Neuronal stem cell (in vitro differentiated cells): ENCODE results near the gene ATP13A1.
A peak's percentile ranks its signal among the peaks of the same experiment; 100 is the strongest.

Experiments
- DNase-seq: peaks from one replicate; pipeline ENCODE4 v3.0.0-alpha.2; 2013; ENCODE audit warnings: low spot score
- H2AFZ ChIP-seq: one replicate; pipeline ENCODE4 v1.6.1; 2013; ENCODE audit warnings: mild to moderate bottlenecking, low read length, inconsistent platforms
- H2AK5ac ChIP-seq: 2 replicates; pipeline ENCODE4 v1.6.1; 2013; ENCODE audit warnings: low read depth, mild to moderate bottlenecking, inconsistent platforms, low read length, moderate library complexity, mixed read lengths
- H2BK120ac ChIP-seq: 2 replicates; pipeline ENCODE4 v1.6.1; 2013; ENCODE audit warnings: low read depth, mild to moderate bottlenecking, inconsistent platforms, low read length, moderate library complexity, mixed read lengths
- H2BK12ac ChIP-seq: one replicate; pipeline ENCODE4 v1.6.1; 2013; ENCODE audit warnings: low read length, inconsistent platforms
- H2BK15ac ChIP-seq: 2 replicates; pipeline ENCODE4 v1.6.1; 2013; ENCODE audit warnings: mild to moderate bottlenecking, low read length, inconsistent platforms, mixed read lengths
- H2BK5ac ChIP-seq: one replicate; pipeline ENCODE4 v1.6.1; 2013; ENCODE audit warnings: inconsistent platforms, mild to moderate bottlenecking, low read length, moderate library complexity
- H3K14ac ChIP-seq: one replicate; pipeline ENCODE4 v1.6.1; 2013; ENCODE audit warnings: low read length, inconsistent platforms
- H3K18ac ChIP-seq: 2 replicates; pipeline ENCODE4 v1.6.1; 2013; ENCODE audit warnings: low read length, inconsistent platforms
- H3K23ac ChIP-seq: 2 replicates; pipeline ENCODE4 v1.6.1; 2013; ENCODE audit warnings: low read depth, mild to moderate bottlenecking, mixed read lengths, low read length, inconsistent platforms; ENCODE audit not compliant: poor library complexity
- H3K27ac ChIP-seq: replicated peaks from 3 replicates; pipeline ENCODE4 v1.5.1; 2013; ENCODE audit warnings: low read length, inconsistent platforms
- H3K27me3 ChIP-seq, 3 experiments: 2 replicates each; pipeline ENCODE4 v1.6.1; 2013; ENCODE audit warnings: low read length in 3 of 3, mild to moderate bottlenecking in 2 of 3, inconsistent platforms in 1 of 3, low read depth in 1 of 3, mixed read lengths in 1 of 3, moderate library complexity in 1 of 3; ENCODE audit not compliant: control insufficient read depth in 3 of 3, insufficient read depth in 3 of 3
- H3K36me3 ChIP-seq, 2 donors: replicated peaks in 1 of 2; 2 replicates each; pipeline ENCODE4 v1.6.1; 2013; ENCODE audit warnings: low read length in 2 of 2; ENCODE audit not compliant: control insufficient read depth in 2 of 2, insufficient read depth in 2 of 2
- H3K4ac ChIP-seq: 2 replicates; pipeline ENCODE4 v1.6.1; 2013; ENCODE audit warnings: inconsistent platforms, mild to moderate bottlenecking, low read length, moderate library complexity
- H3K4me1 ChIP-seq, 2 donors: 1 replicate in 1 of 2; 2 replicates in 1 of 2; pipeline ENCODE4 v1.6.1; 2013; ENCODE audit warnings: low read length in 2 of 2, low read depth in 1 of 2; ENCODE audit not compliant: control insufficient read depth in 2 of 2, insufficient read depth in 1 of 2
- H3K4me2 ChIP-seq: one replicate; pipeline ENCODE4 v1.6.1; 2013; ENCODE audit warnings: mild to moderate bottlenecking, low read length, inconsistent platforms; ENCODE audit not compliant: insufficient read depth, poor library complexity, severe bottlenecking
- H3K4me3 ChIP-seq, 2 donors: 2 replicates each; pipeline ENCODE4 v1.5.1; 2013; ENCODE audit warnings: low read length in 2 of 2, mild to moderate bottlenecking in 2 of 2, inconsistent platforms in 1 of 2, moderate library complexity in 1 of 2
- H3K79me1 ChIP-seq: one replicate; pipeline ENCODE4 v1.6.1; 2013; ENCODE audit warnings: low read depth, mild to moderate bottlenecking, inconsistent platforms, low read length, moderate library complexity
- H3K9ac ChIP-seq: one replicate; pipeline ENCODE4 v1.6.1; 2013; ENCODE audit warnings: mild to moderate bottlenecking, low read depth, low read length, inconsistent platforms; ENCODE audit not compliant: poor library complexity
- H3K9me3 ChIP-seq, 2 donors: replicated peaks in 1 of 2; 2 replicates each; pipeline versions ENCODE3 to v1.6.1; 2013; ENCODE audit warnings: low read length in 2 of 2, mild to moderate bottlenecking in 2 of 2, inconsistent platforms in 1 of 2, low read depth in 1 of 2, mixed read lengths in 1 of 2, moderate library complexity in 1 of 2; ENCODE audit not compliant: control insufficient read depth in 2 of 2, insufficient read depth in 1 of 2
- H4K8ac ChIP-seq: one replicate; pipeline ENCODE4 v1.6.1; 2013; ENCODE audit warnings: low read depth, mild to moderate bottlenecking, inconsistent platforms, low read length, moderate library complexity
- H4K91ac ChIP-seq: one replicate; pipeline ENCODE4 v1.6.1; 2013; ENCODE audit warnings: low read length, low read depth, mild to moderate bottlenecking, inconsistent platforms; ENCODE audit not compliant: poor library complexity
- WGBS, 2 donors: extraction: QIAGEN DNeasy Blood & Tissue Kit; methylation state at CpG; one replicate each; pipeline ENCODE4 v1.1.7; 2013; ENCODE audit warnings: missing lambda C conversion rate in 2 of 2, mixed read lengths in 1 of 2; ENCODE audit not compliant: insufficient read length in 2 of 2, insufficient replicate concordance in 1 of 2; ENCODE audit errors: extremely low coverage in 2 of 2; 5-methylcytosine and 5-hydroxymethylcytosine counted together

ATP13A1 gene

GRCh38 chr19:19652482-19653295, 10.8 kb downstream of the ATP13A1 start:
- no peak overlapping the region for H4K8ac ChIP-seq
- H3K36me3 ChIP-seq: peaks cover 75 to 90% of the 10 kb centered on the region in 2 donors
- no peak overlapping the region for H2AFZ ChIP-seq
- WGBS, 2 donors: no CpG with 5 or more reads among the region's 24 CpGs
- no peaks in the 10 kb centered on the region for H3K9me3 ChIP-seq
- H3K9ac ChIP-seq: no peak overlapping the region
- H3K27ac ChIP-seq: no peak overlapping the region
- H4K91ac ChIP-seq: no peak overlapping the region
- no peak overlapping the region for H2BK12ac ChIP-seq
- no peak overlapping the region for H2BK15ac ChIP-seq
- peaks cover 18% of the 10 kb centered on the region for H3K79me1 ChIP-seq
- no peak overlapping the region for H3K4me3 ChIP-seq
- DNase-seq: no peak
- H2BK5ac ChIP-seq: no peak overlapping the region
- H3K14ac ChIP-seq: no peak overlapping the region
- no peak overlapping the region for H3K4ac ChIP-seq
- no peak overlapping the region for H3K4me2 ChIP-seq
- H3K4me1 ChIP-seq: no peaks in the 10 kb centered on the region
- no peak overlapping the region for H2AK5ac ChIP-seq
- H3K18ac ChIP-seq: no peak overlapping the region
- no peak overlapping the region for H2BK120ac ChIP-seq
- peak overlapping the region; percentile 9 for H3K23ac ChIP-seq
- H3K27me3 ChIP-seq: no peaks in the 10 kb centered on the region

- Histone ChIP-seq H2BK12ac (no peak overlapping the region), H3K9me3 (no peaks in the 10 kb centered on the region), H3K4me2 (no peak overlapping the region), H2BK120ac (no peak overlapping the region), H2BK5ac (peak overlapping the region; percentile 75), H3K9ac (no peak overlapping the region), H3K4me1 (no peaks in the 10 kb centered on the region), H4K8ac (no peak overlapping the region), H3K23ac (peak overlapping the region; percentile 35), H2BK15ac (no peak overlapping the region), H3K4me3 (no peak overlapping the region), H2AK5ac (no peak overlapping the region), H3K27me3 (no peaks in the 10 kb centered on the region), H4K91ac (no peak overlapping the region), H3K79me1 (peaks cover 14% of the 10 kb centered on the region), H3K18ac (no peak overlapping the region), H3K4ac (no peak overlapping the region), H3K36me3 (peaks cover 73 to 90% of the 10 kb centered on the region in 2 donors), H2AFZ (no peak overlapping the region), H3K14ac (no peak overlapping the region), H3K27ac (no peak overlapping the region)
- no CpG with 5 or more reads among the region's 13 CpGs for WGBS, 2 donors
- no peak for DNase-seq
Observed at GRCh38 chr19:19651076-19651475, 12.4 kb downstream of the ATP13A1 start.

- Histone ChIP-seq H2BK5ac (no peak overlapping the region), H3K4me3 (no peak overlapping the region), H2BK15ac (no peak overlapping the region), H3K4ac (no peak overlapping the region), H2BK120ac (peak overlapping the region; percentile 39), H3K9ac (no peak overlapping the region), H2AK5ac (no peak overlapping the region), H3K27me3 (no peaks in the 10 kb centered on the region), H3K18ac (no peak overlapping the region), H3K4me1 (no peaks in the 10 kb centered on the region), H4K8ac (no peak overlapping the region), H3K79me1 (peaks cover 10% of the 10 kb centered on the region), H3K36me3 (peaks cover 69 to 90% of the 10 kb centered on the region in 2 donors), H3K14ac (no peak overlapping the region), H3K23ac (no peak overlapping the region), H2BK12ac (no peak overlapping the region), H3K9me3 (no peaks in the 10 kb centered on the region), H2AFZ (no peak overlapping the region), H3K4me2 (no peak overlapping the region), H3K27ac (no peak overlapping the region), H4K91ac (no peak overlapping the region)
- no peak for DNase-seq
- WGBS, 2 donors: no CpG with 5 or more reads among the region's 9 CpGs
Observed at GRCh38 chr19:19650331-19650730, 13.1 kb downstream of the ATP13A1 start.

GRCh38 chr19:19649580-19649995, 13.9 kb downstream of the ATP13A1 start:
- Histone ChIP-seq H3K18ac (peak overlapping the region; percentile 17), H3K14ac (no peak overlapping the region), H3K9me3 (no peaks in the 10 kb centered on the region), H3K23ac (peak overlapping the region; percentile 65), H2AK5ac (no peak overlapping the region), H3K4me3 (no peak overlapping the region), H2BK12ac (no peak overlapping the region), H4K91ac (no peak overlapping the region), H3K4me2 (no peak overlapping the region), H3K4ac (no peak overlapping the region), H2AFZ (no peak overlapping the region), H3K9ac (peak overlapping the region; percentile 30), H3K27me3 (no peaks in the 10 kb centered on the region), H3K27ac (no peak overlapping the region), H3K79me1 (peaks cover 8% of the 10 kb centered on the region), H3K4me1 (no peaks in the 10 kb centered on the region), H4K8ac (peak overlapping the region; percentile 43), H2BK15ac (no peak overlapping the region), H2BK5ac (no peak overlapping the region), H2BK120ac (no peak overlapping the region), H3K36me3 (peaks cover 64 to 90% of the 10 kb centered on the region in 2 donors)
- DNase-seq: no peak
- WGBS, 2 donors: no CpG with 5 or more reads among the region's 22 CpGs
